A673 (cell line): ENCODE measurements around the gene STRAP.

Experiments
- EZH2 ChIP-seq: fragments of 200-600 bp; sonication (generic); IDR thresholded peaks from 2 replicates; pipeline ENCODE4 v1.6.1; 2017; ENCODE audit warnings: borderline replicate concordance, low read depth, mild to moderate bottlenecking, mixed read lengths, antibody characterized with exemption, low read length; ENCODE audit not compliant: poor library complexity, severe bottlenecking
- TF ChIP-seq, protein P1 (sequence below): fragments of 300-800, 200-600 bp; sonication (generic); conservative IDR thresholded peaks from 2 replicates; pipeline ENCODE4 v1.5.1; 2017; ENCODE audit warnings: low read depth, mild to moderate bottlenecking, antibody characterized with exemption, low read length, moderate library complexity, mixed read lengths

DNA sequence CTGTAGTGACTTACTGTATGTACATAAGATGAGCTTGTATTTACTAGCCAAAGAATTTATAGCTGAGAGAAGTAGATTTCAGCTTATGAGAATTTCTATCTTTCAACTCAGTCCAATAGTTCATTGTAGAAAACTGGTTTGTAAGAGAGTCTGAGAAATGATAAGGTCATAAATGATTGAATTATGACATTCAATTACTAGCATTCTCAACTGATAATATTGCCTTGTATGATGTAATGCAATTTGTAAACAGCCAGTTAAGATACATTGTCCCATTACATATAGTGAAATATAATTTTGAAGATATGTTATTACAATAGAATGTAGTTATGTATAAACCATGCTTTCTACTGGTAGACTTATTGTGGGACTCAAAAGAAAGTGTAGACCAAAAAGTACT is 42.5 kb upstream of the STRAP start:
- TF ChIP-seq EZH2, result no peak
- TF ChIP-seq, protein P1, sequence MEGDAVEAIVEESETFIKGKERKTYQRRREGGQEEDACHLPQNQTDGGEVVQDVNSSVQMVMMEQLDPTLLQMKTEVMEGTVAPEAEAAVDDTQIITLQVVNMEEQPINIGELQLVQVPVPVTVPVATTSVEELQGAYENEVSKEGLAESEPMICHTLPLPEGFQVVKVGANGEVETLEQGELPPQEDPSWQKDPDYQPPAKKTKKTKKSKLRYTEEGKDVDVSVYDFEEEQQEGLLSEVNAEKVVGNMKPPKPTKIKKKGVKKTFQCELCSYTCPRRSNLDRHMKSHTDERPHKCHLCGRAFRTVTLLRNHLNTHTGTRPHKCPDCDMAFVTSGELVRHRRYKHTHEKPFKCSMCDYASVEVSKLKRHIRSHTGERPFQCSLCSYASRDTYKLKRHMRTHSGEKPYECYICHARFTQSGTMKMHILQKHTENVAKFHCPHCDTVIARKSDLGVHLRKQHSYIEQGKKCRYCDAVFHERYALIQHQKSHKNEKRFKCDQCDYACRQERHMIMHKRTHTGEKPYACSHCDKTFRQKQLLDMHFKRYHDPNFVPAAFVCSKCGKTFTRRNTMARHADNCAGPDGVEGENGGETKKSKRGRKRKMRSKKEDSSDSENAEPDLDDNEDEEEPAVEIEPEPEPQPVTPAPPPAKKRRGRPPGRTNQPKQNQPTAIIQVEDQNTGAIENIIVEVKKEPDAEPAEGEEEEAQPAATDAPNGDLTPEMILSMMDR, result no peak
